SJSA1 (cell line): ENCODE measurements around the gene NACC2. TPM values are rescaled to one million over a fixed set of nuclear protein-coding genes. Genes with fewer than 3 reads are reported as not detected.
"Not testable (repeated sequence)": the region's sequence is repeated elsewhere in the genome, so short reads cannot be mapped to it uniquely, and the experiment has no call there.

Source experiments
- DNase-seq, 2 experiments: peaks; one replicate each; pipeline ENCODE4 v3.0.0-alpha.2; 2015 to 2020; ENCODE audit warnings: low spot score in 2 of 2, low read depth in 1 of 2
- H3K27ac ChIP-seq: fragments of 250-450 bp; sonication (Bioruptor Pico); 2 replicates; pipeline ENCODE4 v1.5.1; 2020; ENCODE audit warnings: mild to moderate bottlenecking, moderate library complexity
- H3K27me3 ChIP-seq: fragments of 250-450 bp; sonication (Bioruptor Pico); replicated peaks from 2 replicates; pipeline ENCODE4 v1.5.1; 2020; ENCODE audit warnings: mild to moderate bottlenecking, moderate library complexity
- H3K36me3 ChIP-seq: fragments of 250-450 bp; sonication (Bioruptor Pico); 2 replicates; pipeline ENCODE4 v1.5.1; 2020; ENCODE audit warnings: mild to moderate bottlenecking
- H3K4me1 ChIP-seq: fragments of 250-450 bp; sonication (Bioruptor Pico); replicated peaks from 2 replicates; pipeline ENCODE4 v1.6.1; 2021; ENCODE audit warnings: mild to moderate bottlenecking
- H3K4me3 ChIP-seq: fragments of 250-450 bp; sonication (Bioruptor Pico); 2 replicates; pipeline ENCODE4 v1.5.1; 2020; ENCODE audit warnings: mild to moderate bottlenecking
- H3K9me3 ChIP-seq: fragments of 250-450 bp; sonication (Bioruptor Pico); replicated peaks from 2 replicates; pipeline ENCODE4 v1.5.1; 2020; ENCODE audit warnings: mild to moderate bottlenecking
- total RNA-seq: library from RNA; depleted of rRNA; stranded (reverse); fragments of >200 nt; shearing (Covaris generic); gene quantifications from 2 replicates; pipeline ENCODE4 v1.2.3, GENCODE V29; 2014

NACC2 gene
- total RNA-seq, 1 experiment from 2014 or later, result 20.2 TPM

GRCh38 chr9:135978642-135979546 lies 116.2 kb downstream of the NACC2 start:
- no peaks in the 10 kb centered on the region for H3K4me1 ChIP-seq
- no peaks in the 10 kb centered on the region for H3K9me3 ChIP-seq
- DNase-seq, result no peak
- no peak overlapping the region for H3K27ac ChIP-seq
- peaks cover 5% of the 10 kb centered on the region for H3K27me3 ChIP-seq
- H3K4me3 ChIP-seq, result no peak overlapping the region
- H3K36me3 ChIP-seq, result no peaks in the 10 kb centered on the region

GRCh38 chr9:135976944-135977343 lies 118.1 kb downstream of the NACC2 start:
- no peaks in the 10 kb centered on the region for H3K36me3 ChIP-seq
- no peaks in the 10 kb centered on the region for H3K4me1 ChIP-seq
- no peaks in the 10 kb centered on the region for H3K9me3 ChIP-seq
- H3K27me3 ChIP-seq, result no peaks in the 10 kb centered on the region
- H3K27ac ChIP-seq, result no peak overlapping the region
- H3K4me3 ChIP-seq, result no peak overlapping the region
- DNase-seq, result no peak

- H3K4me3 ChIP-seq, result no peak overlapping the region
- no peaks in the 10 kb centered on the region for H3K27me3 ChIP-seq
- no peaks in the 10 kb centered on the region for H3K4me1 ChIP-seq
- DNase-seq, result no peak
- H3K27ac ChIP-seq, result no peak overlapping the region
- no peaks in the 10 kb centered on the region for H3K9me3 ChIP-seq
- H3K36me3 ChIP-seq, result no peaks in the 10 kb centered on the region
Observed at GRCh38 chr9:135976531-135976930, 118.6 kb downstream of the NACC2 start.

- no peak overlapping the region for H3K4me3 ChIP-seq
Observed at GRCh38 chr9:135975834-135976233, 119.3 kb downstream of the NACC2 start.

GRCh38 chr9:135974220-135974573 lies 120.9 kb downstream of the NACC2 start:
- Histone ChIP-seq H3K9me3 (no peaks in the 10 kb centered on the region), H3K36me3 (no peaks in the 10 kb centered on the region), H3K27ac (no peak overlapping the region), H3K4me1 (no peaks in the 10 kb centered on the region), H3K27me3 (no peaks in the 10 kb centered on the region), H3K4me3 (no peak overlapping the region)
- DNase-seq, result no peak

More at GRCh38 chr9:135975834-135976233, 119.3 kb downstream of the NACC2 start:
- Histone ChIP-seq H3K27me3 (no peaks in the 10 kb centered on the region), H3K9me3 (no peaks in the 10 kb centered on the region), H3K27ac (no peak overlapping the region), H3K36me3 (no peaks in the 10 kb centered on the region), H3K4me1 (no peaks in the 10 kb centered on the region)
- DNase-seq, result no peak

- no peaks in the 10 kb centered on the region for H3K27me3 ChIP-seq
- H3K9me3 ChIP-seq, result no peaks in the 10 kb centered on the region
- no peak overlapping the region for H3K4me3 ChIP-seq
- H3K4me1 ChIP-seq, result no peaks in the 10 kb centered on the region
- no peak for DNase-seq
- no peak overlapping the region for H3K27ac ChIP-seq
- no peaks in the 10 kb centered on the region for H3K36me3 ChIP-seq
Observed at GRCh38 chr9:135973277-135974219, 121.5 kb downstream of the NACC2 start.

GRCh38 chr9:135971892-135972291 lies 123.2 kb downstream of the NACC2 start:
- H3K9me3 ChIP-seq, result no peaks in the 10 kb centered on the region
- no peak overlapping the region for H3K4me3 ChIP-seq
- no peak overlapping the region for H3K27ac ChIP-seq
- H3K36me3 ChIP-seq, result no peaks in the 10 kb centered on the region
- H3K4me1 ChIP-seq, result no peaks in the 10 kb centered on the region
- no peaks in the 10 kb centered on the region for H3K27me3 ChIP-seq
- no peak for DNase-seq

- no peaks in the 10 kb centered on the region for H3K27me3 ChIP-seq
- H3K9me3 ChIP-seq, result no peaks in the 10 kb centered on the region
- no peak for DNase-seq
- no peak overlapping the region for H3K4me3 ChIP-seq
- H3K36me3 ChIP-seq, result no peaks in the 10 kb centered on the region
- H3K27ac ChIP-seq, result no peak overlapping the region
- no peaks in the 10 kb centered on the region for H3K4me1 ChIP-seq
Observed at GRCh38 chr9:135971111-135971766, 123.8 kb downstream of the NACC2 start.

- no peaks in the 10 kb centered on the region for H3K36me3 ChIP-seq
- no peak for DNase-seq
- no peaks in the 10 kb centered on the region for H3K4me1 ChIP-seq
- no peak overlapping the region for H3K27ac ChIP-seq
- H3K27me3 ChIP-seq, result no peaks in the 10 kb centered on the region
- no peaks in the 10 kb centered on the region for H3K9me3 ChIP-seq
- H3K4me3 ChIP-seq, result no peak overlapping the region
Observed at GRCh38 chr9:135970128-135970815, 124.8 kb downstream of the NACC2 start.

GRCh38 chr9:135969064-135969683 lies 125.9 kb downstream of the NACC2 start:
- no peak for DNase-seq
- Histone ChIP-seq H3K36me3 (no peaks in the 10 kb centered on the region), H3K4me3 (no peak overlapping the region), H3K4me1 (no peaks in the 10 kb centered on the region), H3K27me3 (no peaks in the 10 kb centered on the region), H3K9me3 (no peaks in the 10 kb centered on the region), H3K27ac (no peak overlapping the region)

- Histone ChIP-seq H3K36me3 (no peaks in the 10 kb centered on the region), H3K4me3 (no peak overlapping the region)
- no peak for DNase-seq
Observed at GRCh38 chr9:135968601-135969000, 126.5 kb downstream of the NACC2 start.

GRCh38 chr9:135968083-135968476 lies 127.0 kb downstream of the NACC2 start:
- no peaks in the 10 kb centered on the region for H3K4me1 ChIP-seq

More at GRCh38 chr9:135968601-135969000, 126.5 kb downstream of the NACC2 start:
- no peaks in the 10 kb centered on the region for H3K4me1 ChIP-seq
- H3K27me3 ChIP-seq, result no peaks in the 10 kb centered on the region
- H3K9me3 ChIP-seq, result no peaks in the 10 kb centered on the region
- H3K27ac ChIP-seq, result no peak overlapping the region

GRCh38 chr9:135966916-135967260 lies 128.2 kb downstream of the NACC2 start:
- not testable (repeated sequence) for H3K36me3 ChIP-seq, H3K27me3 ChIP-seq, H3K4me1 ChIP-seq, H3K27ac ChIP-seq, H3K9me3 ChIP-seq, H3K4me3 ChIP-seq, DNase-seq

More at GRCh38 chr9:135968083-135968476, 127.0 kb downstream of the NACC2 start:
- H3K9me3 ChIP-seq, result no peaks in the 10 kb centered on the region
- H3K36me3 ChIP-seq, result no peaks in the 10 kb centered on the region
- H3K27me3 ChIP-seq, result no peaks in the 10 kb centered on the region
- no peak for DNase-seq
- no peak overlapping the region for H3K27ac ChIP-seq
- no peak overlapping the region for H3K4me3 ChIP-seq
